DOHH2 (cell line): ENCODE measurements around the gene BLOC1S4.

Source experiments
- H3F3A ChIP-seq: fragments of 200-600 bp; sonication (generic), shearing (Covaris generic); 2 replicates; pipeline ENCODE4 v1.6.0; 2016; ENCODE audit warnings: antibody characterized with exemption, mild to moderate bottlenecking; ENCODE audit not compliant: control insufficient read depth, insufficient read depth
- H3K27ac ChIP-seq: fragments of 200-600 bp; sonication (generic); 2 replicates; pipeline ENCODE4 v1.5.1; 2014; ENCODE audit warnings: low read depth, mild to moderate bottlenecking, low read length, moderate library complexity
- H3K27me3 ChIP-seq: fragments of 200-600 bp; sonication (generic); 2 replicates; pipeline ENCODE4 v1.6.1; 2014; ENCODE audit warnings: mild to moderate bottlenecking, low read length, mixed read lengths; ENCODE audit not compliant: control insufficient read depth
- H3K36me3 ChIP-seq: fragments of 200-600 bp; sonication (generic); 2 replicates; pipeline ENCODE4 v1.6.1; 2014; ENCODE audit warnings: mild to moderate bottlenecking, low read length, moderate library complexity, mixed read lengths; ENCODE audit not compliant: control insufficient read depth
- H3K4me1 ChIP-seq: fragments of 200-600 bp; sonication (generic); 2 replicates; pipeline ENCODE4 v1.6.1; 2014; ENCODE audit warnings: mild to moderate bottlenecking, low read length, mixed read lengths; ENCODE audit not compliant: control insufficient read depth
- H3K4me2 ChIP-seq: fragments of 200-600 bp; sonication (generic); 2 replicates; pipeline ENCODE4 v1.6.0; 2014; ENCODE audit warnings: mild to moderate bottlenecking, low read length, moderate library complexity
- H3K4me3 ChIP-seq: fragments of 200-600 bp; sonication (generic); 2 replicates; pipeline ENCODE4 v1.5.1; 2014; ENCODE audit warnings: mild to moderate bottlenecking, low read length, mixed read lengths
- H3K79me2 ChIP-seq: fragments of 200-600 bp; sonication (generic); 2 replicates; pipeline ENCODE4 v1.6.1; 2014; ENCODE audit warnings: mild to moderate bottlenecking, low read length, mixed read lengths; ENCODE audit not compliant: control insufficient read depth
- H3K9me2 ChIP-seq: fragments of 200-600 bp; sonication (generic); replicated peaks from 2 replicates; pipeline ENCODE4 v1.6.1; 2014; ENCODE audit warnings: mild to moderate bottlenecking, low read length, mixed read lengths; ENCODE audit not compliant: control insufficient read depth
- H3K9me3 ChIP-seq: fragments of 200-600 bp; sonication (generic); 2 replicates; pipeline ENCODE4 v1.6.1; 2014; ENCODE audit warnings: antibody characterized with exemption, low read length, mixed read lengths; ENCODE audit not compliant: control insufficient read depth, insufficient read depth
- H4K20me1 ChIP-seq: fragments of 200-600 bp; sonication (generic); 2 replicates; pipeline ENCODE4 v1.6.0; 2014; ENCODE audit warnings: low read depth, mild to moderate bottlenecking, antibody characterized with exemption, low read length, moderate library complexity; ENCODE audit not compliant: control insufficient read depth, insufficient read depth
- EZH2phosphoT487 ChIP-seq: fragments of 200-600 bp; sonication (generic); IDR thresholded peaks from 2 replicates; pipeline ENCODE4 v1.6.1; 2017; ENCODE audit warnings: borderline replicate concordance, mild to moderate bottlenecking, antibody characterized with exemption, low read length, moderate library complexity, mixed read lengths
- TF ChIP-seq, protein P1 (sequence below): fragments of 200-600 bp; sonication (generic); IDR thresholded peaks from one replicate; pipeline ENCODE4 v1.5.1; 2014; ENCODE audit warnings: antibody characterized with exemption, mild to moderate bottlenecking, low read depth, low read length; ENCODE audit not compliant: poor library complexity, severe bottlenecking

Gene BLOC1S4

GRCh38 chr4:6720202-6720699, 4.3 kb downstream of the BLOC1S4 start:
- no peak overlapping the region for H3K4me3 ChIP-seq
- H3K4me2 ChIP-seq = peak overlapping the region; percentile 15

GRCh38 chr4:6721121-6721520, 5.1 kb downstream of the BLOC1S4 start:
- no peaks in the 10 kb centered on the region for H3K27me3 ChIP-seq
- H3K79me2 ChIP-seq = peaks cover 23% of the 10 kb centered on the region
- no peak overlapping the region for H3K27ac ChIP-seq
- peaks cover 7% of the 10 kb centered on the region; the same call in 1 of the 2 replicates for H3K9me3 ChIP-seq
- TF ChIP-seq EZH2phosphoT487 = no peak
- TF ChIP-seq, protein P1, sequence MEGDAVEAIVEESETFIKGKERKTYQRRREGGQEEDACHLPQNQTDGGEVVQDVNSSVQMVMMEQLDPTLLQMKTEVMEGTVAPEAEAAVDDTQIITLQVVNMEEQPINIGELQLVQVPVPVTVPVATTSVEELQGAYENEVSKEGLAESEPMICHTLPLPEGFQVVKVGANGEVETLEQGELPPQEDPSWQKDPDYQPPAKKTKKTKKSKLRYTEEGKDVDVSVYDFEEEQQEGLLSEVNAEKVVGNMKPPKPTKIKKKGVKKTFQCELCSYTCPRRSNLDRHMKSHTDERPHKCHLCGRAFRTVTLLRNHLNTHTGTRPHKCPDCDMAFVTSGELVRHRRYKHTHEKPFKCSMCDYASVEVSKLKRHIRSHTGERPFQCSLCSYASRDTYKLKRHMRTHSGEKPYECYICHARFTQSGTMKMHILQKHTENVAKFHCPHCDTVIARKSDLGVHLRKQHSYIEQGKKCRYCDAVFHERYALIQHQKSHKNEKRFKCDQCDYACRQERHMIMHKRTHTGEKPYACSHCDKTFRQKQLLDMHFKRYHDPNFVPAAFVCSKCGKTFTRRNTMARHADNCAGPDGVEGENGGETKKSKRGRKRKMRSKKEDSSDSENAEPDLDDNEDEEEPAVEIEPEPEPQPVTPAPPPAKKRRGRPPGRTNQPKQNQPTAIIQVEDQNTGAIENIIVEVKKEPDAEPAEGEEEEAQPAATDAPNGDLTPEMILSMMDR = no peak
- H4K20me1 ChIP-seq = peaks cover 8% of the 10 kb centered on the region; the same call in 1 of the 2 replicates
- no peaks in the 10 kb centered on the region for H3K9me2 ChIP-seq
- H3K4me3 ChIP-seq = no peak overlapping the region
- no peak overlapping the region for H3K4me2 ChIP-seq
- peaks cover 3% of the 10 kb centered on the region; the same call in 1 of the 2 replicates for H3F3A ChIP-seq
- peaks cover 20% of the 10 kb centered on the region for H3K4me1 ChIP-seq
- H3K36me3 ChIP-seq = peaks cover 17% of the 10 kb centered on the region

More at GRCh38 chr4:6720202-6720699, 4.3 kb downstream of the BLOC1S4 start:
- Histone ChIP-seq H3F3A (peaks cover 3% of the 10 kb centered on the region; the same call in 1 of the 2 replicates), H3K27ac (no peak overlapping the region), H3K4me1 (peaks cover 26% of the 10 kb centered on the region), H4K20me1 (peaks cover 8% of the 10 kb centered on the region; the same call in 1 of the 2 replicates), H3K9me3 (0 out of 2 replicates have a peak, but pooled peaks cover under 1% of the 10 kb centered on the region), H3K36me3 (peaks cover 17% of the 10 kb centered on the region), H3K9me2 (no peaks in the 10 kb centered on the region), H3K79me2 (peaks cover 31% of the 10 kb centered on the region), H3K27me3 (no peaks in the 10 kb centered on the region)
- TF ChIP-seq, protein P1 = peak; percentile 93
- no peak for TF ChIP-seq EZH2phosphoT487

DNA sequence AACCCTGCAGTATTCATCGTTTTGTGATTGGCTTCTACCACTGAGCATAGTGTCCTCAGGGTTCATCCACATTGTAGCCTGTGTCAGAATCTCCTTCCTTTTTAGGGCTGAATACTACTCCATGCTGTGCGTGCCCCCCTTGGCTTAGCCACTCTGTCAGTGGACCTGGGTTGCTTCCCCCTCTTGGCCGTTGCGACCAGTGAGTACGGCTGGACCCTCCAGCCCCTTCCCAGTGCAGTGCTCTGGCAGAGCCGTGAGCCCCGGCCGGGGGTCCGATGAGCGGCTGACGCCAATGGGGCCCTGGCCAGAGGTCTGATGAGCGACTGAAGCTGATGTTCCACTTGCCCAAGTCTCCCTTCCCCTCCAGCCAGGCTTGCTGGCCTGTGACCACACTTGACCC, 6.9 kb downstream of the BLOC1S4 start:
- Histone ChIP-seq H3K36me3 (peaks cover 6% of the 10 kb centered on the region), H3K9me2 (no peaks in the 10 kb centered on the region), H3K27me3 (no peaks in the 10 kb centered on the region), H3K4me1 (peaks cover 20% of the 10 kb centered on the region), H3K79me2 (peaks cover 6% of the 10 kb centered on the region), H3K9me3 (peaks cover 7% of the 10 kb centered on the region; the same call in 1 of the 2 replicates), H4K20me1 (peaks cover 4% of the 10 kb centered on the region; the same call in 1 of the 2 replicates), H3K4me3 (no peak overlapping the region), H3F3A (no peaks in the 10 kb centered on the region; the same call in 1 of the 2 replicates), H3K4me2 (no peak overlapping the region), H3K27ac (no peak overlapping the region)
- no peak for TF ChIP-seq EZH2phosphoT487
- TF ChIP-seq, protein P1 = no peak
